HG03575 (cell line): ENCODE measurements around the gene GNG7.
"Not testable (repeated sequence)": the region's sequence is repeated elsewhere in the genome, so short reads cannot be mapped to it uniquely, and the experiment has no call there.

Source experiments
- ATAC-seq: cut with Tn5 transposase; IDR thresholded peaks from one replicate; pipeline ENCODE4 v1.9.1; 2021; ENCODE audit not compliant: unreplicated experiment, insufficient number of reproducible peaks, low FRiP score; ENCODE audit errors: extremely low read depth

GNG7 gene

DNA sequence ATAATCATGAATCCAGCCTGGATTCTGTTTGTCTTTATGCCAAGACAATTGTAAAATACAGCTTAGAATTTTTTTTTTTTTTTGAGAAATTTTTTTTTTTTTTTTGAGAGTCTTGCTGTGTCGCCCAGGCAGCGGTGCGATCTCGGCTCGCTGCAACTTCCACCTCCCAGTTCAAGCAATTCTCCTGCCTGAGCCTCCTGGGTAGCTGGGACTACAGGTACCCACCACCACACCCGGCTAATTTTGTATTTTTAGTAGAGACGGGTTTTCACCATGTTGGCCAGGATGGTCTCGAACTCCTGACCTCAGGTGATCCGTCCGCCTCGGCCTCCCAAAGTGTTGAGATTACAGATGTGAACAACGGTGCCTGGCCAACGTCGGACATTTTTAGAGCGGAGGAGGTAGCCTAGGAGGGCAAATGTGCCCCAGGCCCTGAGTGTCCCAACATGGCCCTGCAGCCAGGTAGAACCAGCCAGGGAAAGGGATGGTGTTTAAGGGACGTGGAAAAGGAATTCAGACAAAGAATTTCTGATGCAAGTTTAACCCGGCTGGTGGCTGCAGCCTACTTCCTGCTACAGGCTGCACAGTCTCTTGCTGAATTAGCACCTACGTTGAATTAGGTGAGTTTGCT, 89.8 kb downstream of the GNG7 start:
- ATAC-seq, result no peak

GRCh38 chr19:2611483-2612464, 90.7 kb downstream of the GNG7 start:
- no peak for ATAC-seq

- ATAC-seq, result no peak
These were observed 91.6 kb downstream of the GNG7 start for GRCh38 chr19:2610637-2611482.

DNA sequence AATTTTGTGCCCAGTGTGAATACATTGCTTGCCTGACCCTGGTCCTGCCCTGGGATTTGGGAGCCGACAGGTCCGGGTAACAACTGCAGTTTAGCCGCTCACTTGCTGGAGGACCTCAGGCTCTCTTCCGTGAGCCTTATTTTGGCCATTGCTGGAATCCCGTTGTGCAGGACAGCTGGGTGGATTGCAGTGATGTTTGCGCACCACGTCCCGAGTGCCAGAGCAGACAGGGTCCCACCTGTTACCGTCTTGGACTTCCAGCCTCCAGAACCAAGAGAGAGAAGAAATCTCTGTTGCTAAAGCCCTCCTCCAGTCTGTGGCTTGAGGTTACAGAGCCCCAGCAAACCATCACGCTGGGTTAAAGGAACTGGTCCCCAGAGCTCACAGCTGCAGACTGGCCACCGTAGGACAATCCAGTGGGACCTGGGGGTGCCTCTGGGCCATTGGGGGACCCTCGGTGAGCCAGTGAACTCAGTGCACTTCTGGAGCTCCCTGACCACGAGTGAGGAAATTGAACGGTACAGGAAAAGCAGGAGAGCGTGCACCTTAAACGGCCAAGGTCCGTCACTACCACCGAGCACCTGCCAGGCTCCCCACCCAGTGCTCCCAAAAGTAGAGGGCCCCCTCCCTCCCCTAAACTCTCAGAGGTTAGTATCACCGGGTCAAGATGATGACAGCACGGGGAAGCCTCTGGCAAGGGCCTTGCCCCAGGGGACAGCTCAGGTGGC, 92.9 kb downstream of the GNG7 start:
- ATAC-seq, result no peak

GRCh38 chr19:2609034-2609388, 93.5 kb downstream of the GNG7 start:
- not testable (repeated sequence) for ATAC-seq

GRCh38 chr19:2608602-2608922, 93.9 kb downstream of the GNG7 start:
- ATAC-seq, result no peak

DNA sequence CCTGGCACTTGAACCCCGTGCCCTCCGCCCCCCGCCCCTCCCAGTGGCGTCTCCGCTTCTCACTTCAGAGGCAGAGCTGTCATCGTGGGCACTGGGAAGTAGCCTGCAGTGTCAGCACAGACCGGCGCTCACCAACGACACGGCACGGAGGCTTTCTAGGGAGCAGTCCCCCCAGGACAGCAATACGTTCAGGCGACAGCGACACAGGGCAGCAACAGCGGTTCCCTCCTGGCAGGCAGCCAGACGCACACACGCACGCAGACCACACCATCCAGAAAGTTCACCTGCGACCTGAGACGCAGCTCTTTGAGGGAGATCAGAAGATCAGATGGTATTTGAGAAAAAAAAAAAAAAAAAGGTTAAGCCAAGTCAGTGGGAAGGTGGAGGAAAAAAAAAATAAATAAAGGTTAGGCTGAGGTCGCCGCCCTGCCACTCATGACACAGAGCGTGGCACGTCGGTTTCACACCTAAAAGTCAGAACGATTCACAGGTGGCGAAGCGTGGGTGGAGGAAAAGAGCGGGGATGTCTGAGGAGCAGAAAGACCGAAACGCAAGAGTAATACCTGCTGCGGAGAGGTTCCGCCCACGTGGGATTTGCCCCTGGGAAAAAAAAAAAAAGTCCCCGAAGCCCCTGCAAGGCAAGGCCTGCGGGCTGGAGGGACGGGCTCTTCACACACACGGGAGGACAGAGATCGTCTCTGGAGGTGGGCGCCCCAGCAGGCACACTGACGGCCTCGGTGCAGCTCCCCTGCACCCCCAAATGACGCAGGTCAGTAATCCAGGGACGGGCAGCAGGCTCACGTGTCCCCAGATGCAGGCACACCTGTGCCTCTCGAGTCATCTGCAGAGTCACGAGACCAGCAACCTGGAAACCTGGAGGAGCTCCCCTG, 94.5 kb downstream of the GNG7 start:
- no peak for ATAC-seq

- ATAC-seq, result not testable (repeated sequence)
These were observed 95.7 kb downstream of the GNG7 start for GRCh38 chr19:2606774-2607173.

GRCh38 chr19:2605889-2606288, 96.6 kb downstream of the GNG7 start:
- ATAC-seq, result not testable (repeated sequence)

DNA sequence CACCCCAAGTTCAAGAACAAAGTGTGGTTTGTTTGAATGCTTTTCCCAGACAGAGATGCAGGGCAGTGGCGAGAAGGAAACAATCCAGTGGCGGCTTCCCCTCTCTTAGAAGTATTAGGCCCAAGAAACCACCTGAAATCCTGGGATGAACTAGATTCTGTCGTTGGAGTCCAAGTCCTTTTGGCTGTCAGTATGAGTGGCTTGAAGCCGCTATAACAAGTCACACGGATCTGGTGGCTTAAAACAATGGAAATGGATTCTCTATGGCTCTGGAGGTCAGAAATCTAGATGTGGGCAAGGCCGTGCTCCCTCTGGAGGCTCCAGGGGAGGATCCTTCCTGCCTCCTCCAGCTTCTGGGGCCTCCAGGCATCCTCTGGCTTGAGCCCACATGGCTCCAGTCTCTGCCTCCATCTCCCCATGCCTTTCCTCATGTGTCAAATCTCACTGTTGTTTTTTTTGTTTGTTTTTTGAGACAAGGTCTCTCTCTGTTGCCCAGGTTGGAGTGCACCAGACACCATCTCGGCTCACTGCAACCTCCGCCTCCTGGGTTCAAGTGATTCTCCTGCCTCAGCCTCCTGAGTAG, 97.7 kb downstream of the GNG7 start:
- no peak for ATAC-seq

DNA sequence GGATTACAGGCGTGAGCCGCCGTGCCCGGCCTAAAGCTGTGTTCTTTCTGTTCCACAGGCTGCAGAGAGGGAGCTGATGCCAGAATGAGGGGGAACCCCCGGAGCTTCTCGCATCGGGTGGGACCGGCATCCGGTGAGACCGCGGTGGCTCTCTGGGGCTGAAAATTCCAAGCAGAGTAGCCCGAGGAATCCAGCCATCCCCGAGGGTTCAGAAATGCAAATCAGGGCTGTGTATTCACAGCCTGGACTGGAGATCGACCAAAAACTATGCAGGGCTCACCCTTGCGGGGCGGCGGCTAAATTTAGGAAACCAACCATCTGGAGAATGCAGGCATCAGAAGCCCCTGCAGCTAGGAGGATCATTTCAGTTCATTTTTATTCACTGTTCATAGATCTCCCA, 99.2 kb downstream of the GNG7 start:
- no peak for ATAC-seq

GRCh38 chr19:2602391-2603181, 99.9 kb downstream of the GNG7 start:
- ATAC-seq, result no peak

GRCh38 chr19:2600914-2601870, 101.3 kb downstream of the GNG7 start:
- ATAC-seq, result no peak

DNA sequence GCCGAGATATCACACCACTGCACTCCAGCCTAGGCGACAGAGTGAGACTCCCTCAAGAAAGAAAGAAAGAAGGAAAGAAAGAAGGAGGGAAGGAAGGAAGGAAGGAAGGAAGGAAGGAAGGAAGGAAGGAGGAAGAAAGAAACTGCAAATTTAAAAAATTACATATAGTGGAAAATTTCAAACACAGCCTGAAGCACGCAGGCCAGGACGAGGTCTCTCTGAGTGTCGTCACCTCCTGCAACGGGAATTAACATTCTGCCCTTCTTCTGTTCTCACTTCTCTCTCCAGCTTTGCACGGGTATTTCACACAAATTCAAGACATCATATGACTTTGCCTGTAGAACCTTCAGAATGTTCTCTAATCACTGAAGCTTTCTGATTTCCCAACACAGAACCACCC, 108.2 kb downstream of the GNG7 start:
- ATAC-seq, result no peak

DNA sequence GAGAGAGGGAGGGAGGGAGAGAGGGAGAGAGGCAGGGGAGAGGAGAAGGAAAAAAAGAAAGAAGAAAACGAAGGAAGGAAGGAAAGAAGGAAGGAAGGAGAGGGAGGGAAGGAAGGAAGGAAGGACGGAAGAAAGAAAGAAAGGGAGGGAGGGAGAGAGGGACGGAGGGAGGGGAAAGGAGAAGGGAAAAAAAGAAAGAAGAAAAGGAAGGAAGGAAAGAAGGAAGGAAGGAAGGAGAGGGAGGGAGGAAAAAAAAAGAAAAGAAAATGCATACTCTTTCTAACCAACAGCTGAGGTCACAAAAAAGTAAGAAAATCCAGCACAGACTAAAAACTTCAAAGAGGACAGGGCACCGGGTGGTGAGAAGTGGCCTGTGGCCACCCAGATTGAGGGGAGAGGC, 109.7 kb downstream of the GNG7 start:
- no peak for ATAC-seq
